Measurements from ENCODE around the gene MED13L. TPM values are rescaled to one million over a fixed set of nuclear protein-coding genes. Genes with fewer than 3 reads are reported as not detected.

MED13L gene
- total and polyA plus RNA-seq, 2 donors (not counting 3 experiments of a cell fraction or from before 2014, with no cell fraction given): 27.4 to 93.6 TPM

GRCh38 chr12:116238149-116238548, 39.3 kb downstream of the MED13L start:
- dilution Hi-C loops (cut with MboI; ENCODE audit: extremely low pct_ligation_motif_present, low sequenced_read_pairs): no loop called here
- Histone ChIP-seq H3K9me3 (replicated peaks; ENCODE audit: control insufficient read depth, insufficient read depth, low read length) (no peaks in the 10 kb centered on the region), H3K9ac (replicated peaks; ENCODE audit: extremely low read depth, insufficient read depth, low read length) (no peak overlapping the region), H3K27me3 (ENCODE audit: control insufficient read depth in 2 of 2, insufficient read depth in 2 of 2, low read length in 2 of 2) (no peaks in the 10 kb centered on the region), H3K9me1 (replicated peaks; ENCODE audit: control insufficient read depth, extremely low read depth, insufficient read depth, low read length) (no peaks in the 10 kb centered on the region), H3K79me2 (ENCODE audit: control insufficient read depth, insufficient read depth, low read length) (peaks cover 81% of the 10 kb centered on the region), H3K27ac (ENCODE audit: insufficient read depth, low read depth, low read length) (no peak overlapping the region), H3K4me3 (replicated peaks in 1 of 3; ENCODE audit: insufficient read depth in 1 of 3, low read depth in 1 of 3, low read length in 3 of 3) (no peak overlapping the region), H3K36me3 (ENCODE audit: control insufficient read depth in 2 of 2, extremely low read depth in 1 of 2, insufficient read depth in 2 of 2, low read length in 2 of 2) (no peaks in the 10 kb centered on the region), H3K4me2 (ENCODE audit: insufficient read depth, low read length) (no peak overlapping the region), H3K4me1 (ENCODE audit: control insufficient read depth, extremely low read depth, insufficient read depth, low read length) (peaks cover 20% of the 10 kb centered on the region), H2AFZ (ENCODE audit: low read depth, low read length) (no peak overlapping the region), H4K20me1 (replicated peaks; ENCODE audit: control insufficient read depth, extremely low read depth, insufficient read depth, low read length) (peaks cover 16% of the 10 kb centered on the region)
- no peak for TF ChIP-seq MYC (IDR thresholded peaks at IDR 0.05; ENCODE audit: low read depth, low read length)
- no peak for TF ChIP-seq JUN (IDR thresholded peaks at IDR 0.05; ENCODE audit: borderline replicate concordance, insufficient read depth, insufficient read length, low read depth)
- no peak for TF ChIP-seq POLR2AphosphoS5 (IDR thresholded peaks at IDR 0.05; ENCODE audit: insufficient read depth, low read depth, low read length)
- no peak for TF ChIP-seq FOS (IDR thresholded peaks at IDR 0.05; ENCODE audit: borderline replicate concordance, insufficient read depth, low read length)
- TF ChIP-seq MAX (IDR thresholded peaks at IDR 0.05; ENCODE audit: insufficient read depth, insufficient read length): no peak
- TF ChIP-seq POLR2A (IDR thresholded peaks at IDR 0.05; ENCODE audit: low read depth, low read length): no peak
- TF ChIP-seq EZH2 (IDR thresholded peaks at IDR 0.05; ENCODE audit: borderline replicate concordance, low read depth, low read length, severe bottlenecking): no peak
- TF ChIP-seq GATA2 (IDR thresholded peaks at IDR 0.05; ENCODE audit: insufficient read depth, insufficient read length, low read depth, low read length): no peak
- no peak for TF ChIP-seq CTCF (IDR thresholded peaks at IDR 0.05; ENCODE audit: extremely low read depth in 1 of 2, insufficient read depth in 1 of 2, low read depth in 1 of 2, low read length in 2 of 2)
- CTCF ChIA-PET: interaction anchor here (1.0 to 3.6 kb wide), 3 partner anchors 24 to 362 kb away, joined by 3 to 79 read pairs (median 4); no protein-coding TSS in a partner anchor
- POLR2A ChIA-PET: no interaction called here
- BruUV-seq (replicated peaks): no TSS peak
- FAIRE-seq (no peak), DNase-seq (ENCODE audit: low read depth, low spot score) (no peak)
- intact Hi-C loops (cut with micrococcal nuclease): loop anchor here (5.0 kb wide), 1 partner anchor 221 kb away; no protein-coding TSS in a partner anchor
